Measurements from ENCODE around the gene EIF2B1. TPM values are rescaled to one million over a fixed set of nuclear protein-coding genes. Genes with fewer than 3 reads are reported as not detected.

The EIF2B1 gene
- total and polyA plus RNA-seq, 7 donors: 23.1 to 155 (median 102) TPM

DNA sequence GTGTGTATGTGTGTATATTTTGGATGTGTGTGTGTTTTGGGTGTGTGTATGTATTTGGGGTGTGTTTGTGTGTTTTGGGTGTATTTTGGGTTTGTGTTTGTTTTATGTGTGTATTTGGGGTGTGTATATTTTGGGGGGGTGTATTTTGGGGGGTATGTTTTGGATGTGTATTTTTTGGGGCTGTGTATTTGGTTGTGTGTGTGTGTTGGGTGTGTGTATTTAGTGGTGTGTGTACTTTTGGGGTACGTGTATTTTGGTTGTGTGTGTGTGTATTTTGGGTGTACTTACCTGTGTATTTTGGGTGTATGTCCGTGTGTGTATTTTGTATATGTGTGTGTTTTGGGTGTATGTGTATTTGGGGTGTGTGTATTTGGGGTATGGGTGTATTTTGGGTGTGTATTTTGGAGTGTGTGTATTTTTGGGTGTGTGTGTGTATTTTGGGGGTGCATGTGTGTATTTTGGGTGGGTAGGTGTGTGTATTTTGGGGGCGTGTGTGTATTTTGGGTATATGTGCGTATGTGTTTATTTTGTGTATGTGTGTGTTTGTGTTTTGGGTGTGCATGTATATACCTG, 20.7 kb upstream of the EIF2B1 start:
- Histone ChIP-seq H3K27ac (no peak overlapping the region), H3K36me3 (peaks cover 0 to 78% (median 18%) of the 10 kb centered on the region in 4 donors), H3K4me1 (no peaks in the 10 kb centered on the region), H3K27me3 (no peaks in the 10 kb centered on the region), H3K4me3 (no peak overlapping the region), H3K9me3 (no peaks in the 10 kb centered on the region)
- 79 to 87% methylated on average over 4 of the region's 4 CpGs for WGBS, 2 donors
- intact Hi-C loops (cut with DNase I): no loop called here
- DNase-seq: no peak
- TF ChIP-seq, protein P1, sequence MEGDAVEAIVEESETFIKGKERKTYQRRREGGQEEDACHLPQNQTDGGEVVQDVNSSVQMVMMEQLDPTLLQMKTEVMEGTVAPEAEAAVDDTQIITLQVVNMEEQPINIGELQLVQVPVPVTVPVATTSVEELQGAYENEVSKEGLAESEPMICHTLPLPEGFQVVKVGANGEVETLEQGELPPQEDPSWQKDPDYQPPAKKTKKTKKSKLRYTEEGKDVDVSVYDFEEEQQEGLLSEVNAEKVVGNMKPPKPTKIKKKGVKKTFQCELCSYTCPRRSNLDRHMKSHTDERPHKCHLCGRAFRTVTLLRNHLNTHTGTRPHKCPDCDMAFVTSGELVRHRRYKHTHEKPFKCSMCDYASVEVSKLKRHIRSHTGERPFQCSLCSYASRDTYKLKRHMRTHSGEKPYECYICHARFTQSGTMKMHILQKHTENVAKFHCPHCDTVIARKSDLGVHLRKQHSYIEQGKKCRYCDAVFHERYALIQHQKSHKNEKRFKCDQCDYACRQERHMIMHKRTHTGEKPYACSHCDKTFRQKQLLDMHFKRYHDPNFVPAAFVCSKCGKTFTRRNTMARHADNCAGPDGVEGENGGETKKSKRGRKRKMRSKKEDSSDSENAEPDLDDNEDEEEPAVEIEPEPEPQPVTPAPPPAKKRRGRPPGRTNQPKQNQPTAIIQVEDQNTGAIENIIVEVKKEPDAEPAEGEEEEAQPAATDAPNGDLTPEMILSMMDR (IDR thresholded peaks at IDR 0.05): no peak
- TF ChIP-seq POLR2AphosphoS5 (IDR thresholded peaks at IDR 0.05) (no peak), EP300 (IDR thresholded peaks at IDR 0.05) (no peak), POLR2A (IDR thresholded peaks at IDR 0.05) (no peak)

DNA sequence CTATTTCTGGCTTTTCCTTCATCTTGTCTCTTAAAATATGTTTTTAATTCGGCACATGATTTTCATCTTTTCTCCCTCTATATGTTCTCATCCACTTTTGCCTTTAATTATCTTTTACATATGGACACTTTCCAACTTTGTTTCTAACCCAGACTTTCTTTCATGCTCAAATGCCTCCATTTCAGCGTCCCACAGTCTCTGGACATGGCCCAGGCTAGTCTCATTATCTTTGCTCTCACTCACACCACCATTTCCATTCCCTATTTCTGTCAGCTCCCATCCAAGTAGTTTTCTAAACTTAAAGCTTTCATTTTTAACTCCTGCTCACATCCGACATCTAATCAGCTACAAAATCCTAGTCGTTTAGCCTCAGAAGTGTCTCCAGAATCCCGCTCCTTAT, 14.9 kb upstream of the EIF2B1 start:
- Histone ChIP-seq H3K9me3 (no peaks in the 10 kb centered on the region), H3K27me3 (no peaks in the 10 kb centered on the region), H3K27ac (no peak overlapping the region), H3K4me3 (no peak overlapping the region), H3K36me3 (peaks cover 0 to 92% (median 15%) of the 10 kb centered on the region in 4 donors), H3K4me1 (no peaks in the 10 kb centered on the region)
- WGBS, 2 donors: 94% methylated on average over 5 of the region's 5 CpGs
- no peak for TF ChIP-seq POLR2AphosphoS5 (IDR thresholded peaks at IDR 0.05)
- TF ChIP-seq, protein P1 (IDR thresholded peaks at IDR 0.05): no peak
- TF ChIP-seq POLR2A (IDR thresholded peaks at IDR 0.05): no peak
- no peak for TF ChIP-seq EP300 (IDR thresholded peaks at IDR 0.05)
- no peak for DNase-seq
- intact Hi-C loops (cut with DNase I): no loop called here

DNA sequence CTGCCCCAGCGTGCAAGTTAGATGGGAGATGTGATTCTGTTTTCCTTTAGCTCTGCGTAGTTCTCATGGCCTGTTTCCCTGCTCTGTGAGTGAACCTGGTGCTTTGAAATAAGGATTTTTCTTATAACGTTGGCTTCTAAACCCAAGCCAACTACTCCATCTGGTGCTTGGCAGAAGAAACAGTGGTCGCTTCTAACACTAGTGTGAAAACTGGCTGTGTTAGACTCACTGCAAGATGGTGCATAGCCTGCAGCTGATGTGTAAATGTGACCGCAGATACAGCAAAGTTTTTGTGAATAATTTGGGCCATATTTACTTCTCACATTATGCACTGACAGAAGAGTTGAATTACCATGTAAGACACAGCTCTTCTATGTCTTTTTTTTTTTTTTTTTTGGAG, 12.4 kb upstream of the EIF2B1 start:
- TF ChIP-seq POLR2AphosphoS5 (IDR thresholded peaks at IDR 0.05): no peak
- peaks cover 0 to 88% (median 12%) of the 10 kb centered on the region in 4 donors for H3K36me3 ChIP-seq
- no peak overlapping the region for H3K4me3 ChIP-seq
- no peaks in the 10 kb centered on the region for H3K9me3 ChIP-seq
- H3K27ac ChIP-seq: no peak overlapping the region
- no peaks in the 10 kb centered on the region for H3K4me1 ChIP-seq
- H3K27me3 ChIP-seq: no peaks in the 10 kb centered on the region
- intact Hi-C loops (cut with DNase I): no loop called here
- 91 to 93% methylated on average over 5 of the region's 5 CpGs for WGBS, 2 donors
- no peak for DNase-seq

DNA sequence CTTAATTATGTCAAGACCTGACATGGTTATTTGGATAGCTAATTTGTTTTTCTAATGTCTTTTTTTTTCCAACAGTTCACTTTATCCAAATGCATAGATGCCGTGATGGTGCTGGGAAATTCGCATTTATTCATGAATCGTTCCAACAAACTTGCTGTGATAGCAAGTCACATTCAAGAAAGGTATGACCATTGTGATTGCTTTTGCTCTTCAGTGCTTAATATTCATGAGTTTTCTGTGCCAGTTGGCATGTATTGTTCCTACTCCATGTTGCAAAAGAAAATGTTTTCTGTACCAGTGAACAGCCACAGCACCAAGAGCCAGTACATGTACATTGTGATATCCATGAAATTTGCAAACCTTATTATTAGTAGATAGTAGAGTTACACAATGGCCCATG, 11.9 kb upstream of the EIF2B1 start:
- no peak for DNase-seq
- intact Hi-C loops (cut with DNase I): no loop called here
- TF ChIP-seq POLR2A (IDR thresholded peaks at IDR 0.05) (no peak), POLR2AphosphoS5 (IDR thresholded peaks at IDR 0.05) (no peak), EP300 (IDR thresholded peaks at IDR 0.05) (no peak)
- TF ChIP-seq, protein P1 (IDR thresholded peaks at IDR 0.05): no peak
- H3K4me1 ChIP-seq: no peaks in the 10 kb centered on the region
- H3K4me3 ChIP-seq: no peak overlapping the region
- 95 to 98% methylated on average over 3 of the region's 3 CpGs for WGBS, 2 donors
- peaks cover 0 to 84% (median 11%) of the 10 kb centered on the region in 4 donors for H3K36me3 ChIP-seq
- no peak overlapping the region for H3K27ac ChIP-seq
- no peaks in the 10 kb centered on the region for H3K9me3 ChIP-seq
- no peaks in the 10 kb centered on the region for H3K27me3 ChIP-seq

DNA sequence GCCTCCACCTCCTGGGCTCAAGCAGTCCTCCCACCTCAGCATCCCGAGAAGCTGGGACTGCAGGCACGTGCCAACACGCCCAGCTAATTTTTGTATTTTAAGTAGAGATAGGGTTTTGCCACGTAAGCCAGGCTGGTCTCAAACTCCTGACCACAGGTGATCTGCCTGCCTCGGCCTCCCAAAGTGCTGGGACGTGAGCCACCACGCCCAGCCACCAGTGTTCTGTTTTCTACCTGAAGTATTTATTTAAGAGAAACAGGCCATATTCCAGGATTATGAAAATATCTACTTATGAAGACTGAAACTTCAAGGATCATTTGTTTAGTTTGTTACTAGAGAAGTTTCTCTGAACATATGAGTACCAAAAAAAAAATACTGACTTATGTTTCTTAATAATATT, 10.4 kb upstream of the EIF2B1 start:
- intact Hi-C loops (cut with DNase I): no loop called here
- DNase-seq: no peak
- Histone ChIP-seq H3K27me3 (no peaks in the 10 kb centered on the region), H3K36me3 (peaks cover 0 to 78% (median 11%) of the 10 kb centered on the region in 4 donors), H3K9me3 (no peaks in the 10 kb centered on the region), H3K27ac (no peak overlapping the region), H3K4me1 (no peaks in the 10 kb centered on the region), H3K4me3 (no peak overlapping the region)
- 84 to 92% methylated on average over 7 of the region's 7 CpGs for WGBS, 2 donors
- no peak for TF ChIP-seq POLR2AphosphoS5 (IDR thresholded peaks at IDR 0.05)
- TF ChIP-seq EP300 (IDR thresholded peaks at IDR 0.05): no peak
- TF ChIP-seq POLR2A (IDR thresholded peaks at IDR 0.05): no peak
- TF ChIP-seq, protein P1 (IDR thresholded peaks at IDR 0.05): no peak

Measured in sigmoid colon (tissue), 7 donors.